BLaER1 treated with 17β-estradiol and CSF1 and Interleukin-3, amounts not matched to agents 10 nM and 100 nM (cell line): ENCODE measurements around the gene DOCK9.

Experiments used
- H3K27ac ChIP-seq, 11 experiments: shearing (Covaris generic); formaldehyde crosslinking; 2 replicates each; pipeline ENCODE4 v1.8.1; 2022
- H3K27me3 ChIP-seq, 11 experiments: shearing (Covaris generic); formaldehyde crosslinking; 2 replicates each; pipeline ENCODE4 v1.8.1; 2022
- H3K36me3 ChIP-seq, 11 experiments: shearing (Covaris generic); formaldehyde crosslinking; 2 replicates each; pipeline ENCODE4 v1.8.1; 2022
- H3K4me1 ChIP-seq, 10 experiments: shearing (Covaris generic); formaldehyde crosslinking; 2 replicates each; pipeline ENCODE4 v1.8.1; 2022
- H3K4me2 ChIP-seq, 11 experiments: shearing (Covaris generic); formaldehyde crosslinking; 2 replicates each; pipeline ENCODE4 v1.8.1; 2022
- H3K4me3 ChIP-seq, 10 experiments: shearing (Covaris generic); formaldehyde crosslinking; 2 replicates each; pipeline ENCODE4 v1.8.1; 2022
- H3K9ac ChIP-seq, 11 experiments: shearing (Covaris generic); formaldehyde crosslinking; 2 replicates each; pipeline ENCODE4 v1.8.1; 2022
- H3K9me3 ChIP-seq, 11 experiments: shearing (Covaris generic); formaldehyde crosslinking; replicated peaks in 1 of 11; 2 replicates each; pipeline ENCODE4 v1.8.1; 2022
- H4K20me1 ChIP-seq, 11 experiments: shearing (Covaris generic); formaldehyde crosslinking; 2 replicates each; pipeline ENCODE4 v1.8.1; 2022
- Cebpa-rat ChIP-seq, 11 experiments: shearing (Covaris generic); IDR thresholded peaks; 2 replicates each; pipeline ENCODE4 v1.8.1; 2022

Gene DOCK9

DNA sequence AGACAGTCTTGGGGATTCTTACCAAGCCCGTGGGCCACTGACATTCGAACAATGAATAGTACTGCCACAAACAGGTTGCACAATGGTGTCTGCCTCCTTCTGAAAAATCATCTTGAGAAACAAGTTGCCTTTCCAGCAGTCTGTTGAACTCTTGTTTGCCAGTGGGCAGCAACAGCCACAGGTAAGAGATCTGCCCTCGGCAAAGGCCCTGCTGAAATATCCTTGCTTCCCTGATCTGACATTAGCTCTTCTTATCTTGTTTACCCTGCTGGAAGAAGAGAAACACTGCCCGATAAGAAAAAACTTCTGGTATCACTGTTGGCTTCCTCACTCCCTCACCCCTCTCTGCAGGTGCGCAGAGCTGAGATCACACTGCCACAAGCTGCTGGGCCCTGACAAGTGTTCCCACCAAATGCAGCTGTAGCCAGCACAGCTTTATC, 2.0 kb downstream of the DOCK9 start:
- H3K27ac ChIP-seq = peak overlapping the region; percentile 29 to 90 (median 80); a peak in 20 of 22 replicates
- H3K9me3 ChIP-seq = no peaks in the 10 kb centered on the region
- H3K27me3 ChIP-seq = no peaks in the 10 kb centered on the region; a peak in 1 of 22 replicates
- H3K4me1 ChIP-seq = peaks cover 62 to 76% (median 68%) of the 10 kb centered on the region in 10 experiments
- H3K4me3 ChIP-seq = peak overlapping the region in 7 of 10 experiments; percentile 0 to 43 (median 37); a peak in 8 of 20 replicates
- H3K36me3 ChIP-seq = no peaks in the 10 kb centered on the region
- peak in 1 of 11 experiments; percentile 23; a peak in 1 of 22 replicates for TF ChIP-seq Cebpa-rat (IDR thresholded peaks at IDR 0.05)
- H3K4me2 ChIP-seq = peak overlapping the region; percentile 74 to 92 (median 86)
- peak overlapping the region; percentile 33 to 80 (median 70); a peak in 20 of 22 replicates for H3K9ac ChIP-seq
- H4K20me1 ChIP-seq = no peaks in the 10 kb centered on the region

GRCh38 chr13:98974053-98974452, 3.8 kb downstream of the DOCK9 start:
- H3K27me3 ChIP-seq = no peaks in the 10 kb centered on the region
- peak in 5 of 11 experiments; percentile 23 to 51 (median 35); a peak in 5 of 22 replicates for TF ChIP-seq Cebpa-rat (IDR thresholded peaks at IDR 0.05)
- no peaks in the 10 kb centered on the region for H3K36me3 ChIP-seq
- no peaks in the 10 kb centered on the region for H4K20me1 ChIP-seq
- H3K4me2 ChIP-seq = peak overlapping the region; percentile 74 to 92 (median 86)
- peak overlapping the region in 10 of 11 experiments; percentile 56 to 90 (median 80); a peak in 20 of 22 replicates for H3K27ac ChIP-seq
- H3K4me1 ChIP-seq = peaks cover 61 to 71% (median 65%) of the 10 kb centered on the region in 10 experiments
- H3K4me3 ChIP-seq = peak overlapping the region in 2 of 10 experiments; percentile 2 to 33; a peak in 4 of 20 replicates
- peak overlapping the region in 9 of 11 experiments; percentile 38 to 80 (median 74); a peak in 15 of 22 replicates for H3K9ac ChIP-seq
- H3K9me3 ChIP-seq = no peaks in the 10 kb centered on the region

DNA sequence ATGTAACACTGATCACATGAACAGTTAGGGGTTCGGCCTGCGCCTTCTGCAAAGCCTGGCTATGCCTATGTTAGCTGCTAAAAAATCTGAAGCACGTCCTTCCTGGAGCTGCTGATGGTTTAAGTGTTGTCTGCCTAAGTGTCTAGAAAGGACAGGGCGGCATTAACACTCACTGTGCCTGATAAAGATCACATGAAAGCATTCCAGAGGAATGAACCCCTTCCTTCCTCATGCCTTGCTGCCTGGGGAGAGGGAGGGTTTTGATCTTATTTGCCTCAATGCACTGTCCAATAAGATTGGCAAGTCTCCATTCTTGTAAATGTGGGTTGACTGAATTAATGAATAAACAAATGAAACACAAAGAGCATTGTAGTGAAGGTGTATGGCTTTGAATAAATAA, 5.2 kb downstream of the DOCK9 start:
- no peaks in the 10 kb centered on the region for H3K27me3 ChIP-seq
- H3K27ac ChIP-seq = peak overlapping the region in 8 of 11 experiments; percentile 13 to 90 (median 72); a peak in 12 of 22 replicates
- H4K20me1 ChIP-seq = no peaks in the 10 kb centered on the region
- H3K9me3 ChIP-seq = no peaks in the 10 kb centered on the region
- no peaks in the 10 kb centered on the region for H3K36me3 ChIP-seq
- H3K9ac ChIP-seq = no peak overlapping the region
- peak overlapping the region; percentile 55 to 92 (median 79) for H3K4me2 ChIP-seq
- peaks cover 55 to 61% (median 58%) of the 10 kb centered on the region in 10 experiments for H3K4me1 ChIP-seq
- H3K4me3 ChIP-seq = no peak overlapping the region
- no peak for TF ChIP-seq Cebpa-rat (IDR thresholded peaks at IDR 0.05)

DNA sequence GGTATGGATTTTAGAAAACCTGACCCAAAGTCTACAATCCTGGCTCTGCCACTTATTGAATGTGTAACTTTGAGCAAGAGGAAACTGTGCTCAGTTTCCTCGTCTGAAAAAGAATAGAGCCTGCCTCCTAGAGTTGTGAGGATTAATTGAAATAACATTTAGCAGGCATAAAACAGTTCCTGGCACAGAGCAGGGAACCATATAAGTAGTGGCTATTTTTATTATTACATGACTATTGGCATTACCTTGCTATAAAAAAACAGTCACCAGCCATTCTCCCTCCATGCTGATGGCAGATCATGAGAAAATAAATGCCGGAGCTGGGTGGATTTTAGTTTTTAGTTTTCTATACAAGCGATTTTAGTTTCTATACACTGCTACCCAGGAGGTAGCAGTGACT, 5.8 kb downstream of the DOCK9 start:
- Histone ChIP-seq H4K20me1 (no peaks in the 10 kb centered on the region), H3K27ac (peak overlapping the region in 4 of 11 experiments; percentile 13 to 90 (median 84); a peak in 5 of 22 replicates), H3K4me3 (no peak overlapping the region), H3K27me3 (no peaks in the 10 kb centered on the region), H3K4me2 (peak overlapping the region; percentile 55 to 92 (median 79); a peak in 20 of 22 replicates), H3K36me3 (no peaks in the 10 kb centered on the region), H3K9me3 (no peaks in the 10 kb centered on the region), H3K9ac (no peak overlapping the region), H3K4me1 (peaks cover 49 to 56% (median 52%) of the 10 kb centered on the region in 10 experiments)
- no peak for TF ChIP-seq Cebpa-rat (IDR thresholded peaks at IDR 0.05)

DNA sequence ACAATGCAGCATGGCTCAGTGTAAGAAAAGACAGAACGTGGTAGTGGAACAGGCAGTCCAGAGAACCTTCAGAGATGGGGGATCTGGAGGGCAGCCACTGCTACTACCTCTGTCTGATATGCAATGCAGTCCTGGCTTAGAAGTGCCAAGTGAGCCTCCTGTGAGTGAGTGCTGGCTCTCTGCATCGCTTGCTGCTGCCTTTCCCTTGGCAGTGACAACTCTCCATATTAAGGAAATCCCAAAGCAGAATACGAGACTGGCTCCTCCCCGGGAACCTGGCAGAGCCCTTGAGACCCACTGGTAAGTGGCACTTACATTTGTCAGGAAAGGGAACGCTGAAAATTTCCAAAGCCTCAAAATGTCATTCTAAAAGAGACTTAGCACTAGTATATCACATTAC, 7.5 kb downstream of the DOCK9 start:
- Histone ChIP-seq H3K27ac (no peak overlapping the region), H3K27me3 (no peaks in the 10 kb centered on the region), H3K4me1 (peaks cover 32 to 38% (median 35%) of the 10 kb centered on the region in 10 experiments), H3K36me3 (no peaks in the 10 kb centered on the region), H3K4me3 (no peak overlapping the region), H3K4me2 (no peak overlapping the region), H4K20me1 (peaks cover 0 to 3% (median 0%) of the 10 kb centered on the region in 11 experiments; a peak in 1 of 22 replicates), H3K9ac (no peak overlapping the region), H3K9me3 (no peaks in the 10 kb centered on the region)
- no peak for TF ChIP-seq Cebpa-rat (IDR thresholded peaks at IDR 0.05)

DNA sequence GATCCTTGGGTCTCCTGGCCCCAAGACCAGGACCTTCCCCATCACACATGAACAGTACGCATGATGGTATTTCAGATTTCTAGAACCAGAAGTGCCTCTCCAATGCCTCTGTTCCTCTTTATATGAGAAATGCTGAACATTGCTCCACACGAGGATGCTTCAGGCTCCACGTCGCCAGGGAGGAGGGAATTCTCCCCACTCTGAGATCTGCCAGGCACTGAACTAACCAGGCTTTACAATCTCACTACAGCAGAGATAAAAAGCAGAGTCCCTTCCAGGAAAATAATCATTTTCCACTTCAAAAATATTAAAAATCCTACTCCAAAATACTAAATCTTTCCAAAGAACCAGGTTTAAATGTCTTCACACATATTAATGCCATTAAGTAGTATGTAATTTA, 10.4 kb downstream of the DOCK9 start:
- no peak; a peak in 1 of 22 replicates for TF ChIP-seq Cebpa-rat (IDR thresholded peaks at IDR 0.05)
- Histone ChIP-seq H3K27me3 (no peaks in the 10 kb centered on the region), H3K4me3 (no peak overlapping the region)

DNA sequence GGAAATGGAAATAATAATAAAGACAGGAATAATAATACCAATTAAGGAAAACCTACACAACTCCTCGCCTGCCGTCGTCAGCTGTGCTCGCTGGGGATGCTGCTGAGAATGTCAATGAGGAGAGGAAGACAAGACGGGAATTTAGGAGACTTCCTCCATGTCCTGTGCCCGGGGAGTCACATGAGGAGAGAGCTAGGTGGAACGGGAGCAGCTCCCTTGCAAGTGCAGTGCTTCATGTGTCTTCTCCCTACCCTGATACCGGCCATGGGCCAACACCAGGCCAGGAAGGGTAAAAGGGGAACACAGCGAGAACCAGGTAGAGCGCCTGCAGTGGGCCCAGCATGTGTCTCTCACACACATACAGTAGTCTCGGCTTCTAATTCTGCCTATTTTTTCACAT, 11.8 kb downstream of the DOCK9 start:
- Histone ChIP-seq H3K4me2 (no peak overlapping the region), H3K4me1 (peaks cover 0 to 12% (median 7%) of the 10 kb centered on the region in 10 experiments; a peak in 13 of 20 replicates), H3K36me3 (no peaks in the 10 kb centered on the region), H3K4me3 (no peak overlapping the region), H3K27ac (no peak overlapping the region), H4K20me1 (peaks cover 0 to 7% (median 0%) of the 10 kb centered on the region in 11 experiments; a peak in 2 of 22 replicates), H3K9ac (no peak overlapping the region), H3K9me3 (no peaks in the 10 kb centered on the region), H3K27me3 (no peaks in the 10 kb centered on the region)
- TF ChIP-seq Cebpa-rat (IDR thresholded peaks at IDR 0.05) = no peak

More for the DNA sequence above, 10.4 kb downstream of the DOCK9 start:
- peaks cover 5 to 21% (median 12%) of the 10 kb centered on the region in 10 experiments for H3K4me1 ChIP-seq
- H3K4me2 ChIP-seq = no peak overlapping the region
- H3K27ac ChIP-seq = no peak overlapping the region
- no peaks in the 10 kb centered on the region for H3K9me3 ChIP-seq
- no peaks in the 10 kb centered on the region for H3K36me3 ChIP-seq
- H3K9ac ChIP-seq = no peak overlapping the region
- H4K20me1 ChIP-seq = peaks cover 0 to 3% (median 0%) of the 10 kb centered on the region in 11 experiments; a peak in 2 of 22 replicates

GRCh38 chr13:98965325-98965724, 12.5 kb downstream of the DOCK9 start:
- Histone ChIP-seq H3K27me3 (no peaks in the 10 kb centered on the region), H3K4me1 (peaks cover 0 to 12% (median 7%) of the 10 kb centered on the region in 10 experiments; a peak in 13 of 20 replicates), H3K36me3 (no peaks in the 10 kb centered on the region), H3K9ac (no peak overlapping the region), H3K27ac (no peak overlapping the region), H4K20me1 (peaks cover 0 to 7% (median 0%) of the 10 kb centered on the region in 11 experiments; a peak in 2 of 22 replicates), H3K4me3 (no peak overlapping the region), H3K4me2 (no peak overlapping the region), H3K9me3 (no peaks in the 10 kb centered on the region)
- no peak for TF ChIP-seq Cebpa-rat (IDR thresholded peaks at IDR 0.05)

- no peaks in the 10 kb centered on the region for H3K9me3 ChIP-seq
- peak overlapping the region in 5 of 11 experiments; percentile 22 to 64 (median 49); a peak in 9 of 22 replicates for H3K4me2 ChIP-seq
- H3K27me3 ChIP-seq = no peaks in the 10 kb centered on the region
- no peak overlapping the region for H3K4me3 ChIP-seq
- no peak for TF ChIP-seq Cebpa-rat (IDR thresholded peaks at IDR 0.05)
- peaks cover 0 to 7% (median 0%) of the 10 kb centered on the region in 11 experiments; a peak in 2 of 22 replicates for H4K20me1 ChIP-seq
- H3K4me1 ChIP-seq = peaks cover 0 to 12% (median 7%) of the 10 kb centered on the region in 10 experiments; a peak in 13 of 20 replicates
- H3K27ac ChIP-seq = no peak overlapping the region
- no peak overlapping the region for H3K9ac ChIP-seq
- no peaks in the 10 kb centered on the region for H3K36me3 ChIP-seq
Measured at GRCh38 chr13:98963917-98964316, 13.9 kb downstream of the DOCK9 start.
